OCI-M1 (cell line): ENCODE data around the gene PLP2.
"Not testable (repeated sequence)": the region's sequence is repeated elsewhere in the genome, so short reads cannot be mapped to it uniquely, and the experiment has no call there.

Experiments
- DNase-seq: peaks from one replicate; lab custom pipeline; 2025; lab: John Stamatoyannopoulos, UW

PLP2 gene

DNA sequence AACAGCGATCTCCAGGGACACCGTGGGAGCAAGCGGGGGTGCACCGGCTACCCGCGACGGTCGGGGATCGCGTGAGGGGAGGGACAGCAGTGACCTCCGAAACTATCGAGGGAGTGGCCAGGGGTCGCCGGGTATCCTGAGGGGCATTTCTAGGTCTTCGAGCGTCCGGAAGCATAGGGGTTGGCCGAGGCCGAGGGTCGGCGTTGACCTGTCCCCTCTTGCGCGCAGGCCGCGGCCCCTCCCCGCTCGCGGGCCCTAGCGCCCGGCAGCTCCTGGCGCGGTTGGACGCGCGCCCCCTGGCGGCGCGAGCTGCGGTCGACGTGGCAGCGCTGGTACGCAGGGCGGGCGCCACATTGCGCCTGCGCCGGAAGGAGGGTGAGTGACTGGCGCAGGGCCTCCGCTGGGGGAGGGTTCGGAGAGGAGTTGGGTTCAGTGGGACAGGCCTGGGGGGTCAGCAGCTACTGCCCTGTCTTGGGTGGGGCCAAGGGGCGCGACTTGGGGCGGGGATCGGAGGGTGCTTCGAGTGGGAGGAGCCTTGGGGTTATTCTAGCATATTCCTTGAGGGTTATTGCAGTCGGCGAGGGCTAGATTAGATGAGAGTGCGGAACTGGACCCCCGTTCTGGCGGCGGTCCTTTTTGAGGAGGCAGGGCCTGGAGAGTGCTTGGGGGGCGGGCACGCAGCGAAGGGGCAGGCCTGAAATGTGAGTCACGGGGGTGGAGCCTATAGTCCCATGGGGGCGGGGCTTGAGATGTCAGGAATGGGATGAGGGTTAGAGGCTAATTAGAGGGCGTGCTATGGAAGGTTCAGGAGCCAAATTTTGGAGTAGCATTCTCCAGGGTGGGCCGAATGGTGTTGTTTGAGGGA lies 7.9 kb upstream of the PLP2 start:
- peak; percentile 99 for DNase-seq

DNA sequence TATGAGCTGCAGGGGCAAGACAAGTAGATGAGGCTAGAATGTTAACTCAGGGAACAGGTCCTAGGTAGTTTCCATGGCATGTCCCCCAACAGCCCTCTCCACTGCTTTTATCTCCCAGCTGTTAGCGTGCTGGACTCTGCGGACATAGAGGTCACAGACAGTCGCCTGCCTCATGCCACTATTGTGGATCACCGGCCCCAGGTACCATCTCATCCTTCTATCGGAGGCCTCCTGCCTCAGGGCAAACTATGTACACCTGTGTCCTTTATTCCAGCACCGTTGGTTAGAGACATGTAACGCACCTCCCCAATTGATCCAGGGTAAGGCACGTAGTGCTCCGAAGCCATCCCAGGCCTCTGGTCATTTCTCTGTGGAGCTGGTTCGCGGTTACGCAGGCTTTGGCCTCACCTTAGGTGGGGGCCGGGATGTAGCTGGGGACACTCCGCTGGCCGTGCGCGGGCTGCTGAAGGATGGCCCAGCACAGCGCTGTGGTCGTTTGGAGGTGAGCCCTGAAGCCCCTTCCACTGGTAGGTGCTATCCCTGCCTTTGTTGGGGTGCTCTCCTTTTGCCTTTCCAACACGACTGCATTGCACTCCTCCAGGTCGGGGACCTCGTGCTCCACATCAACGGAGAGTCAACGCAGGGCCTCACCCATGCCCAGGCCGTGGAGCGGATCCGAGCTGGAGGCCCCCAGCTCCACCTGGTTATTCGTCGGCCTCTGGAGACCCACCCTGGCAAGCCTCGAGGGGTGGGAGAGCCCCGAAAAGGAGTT lies 6.9 kb upstream of the PLP2 start:
- no peak for DNase-seq

DNA sequence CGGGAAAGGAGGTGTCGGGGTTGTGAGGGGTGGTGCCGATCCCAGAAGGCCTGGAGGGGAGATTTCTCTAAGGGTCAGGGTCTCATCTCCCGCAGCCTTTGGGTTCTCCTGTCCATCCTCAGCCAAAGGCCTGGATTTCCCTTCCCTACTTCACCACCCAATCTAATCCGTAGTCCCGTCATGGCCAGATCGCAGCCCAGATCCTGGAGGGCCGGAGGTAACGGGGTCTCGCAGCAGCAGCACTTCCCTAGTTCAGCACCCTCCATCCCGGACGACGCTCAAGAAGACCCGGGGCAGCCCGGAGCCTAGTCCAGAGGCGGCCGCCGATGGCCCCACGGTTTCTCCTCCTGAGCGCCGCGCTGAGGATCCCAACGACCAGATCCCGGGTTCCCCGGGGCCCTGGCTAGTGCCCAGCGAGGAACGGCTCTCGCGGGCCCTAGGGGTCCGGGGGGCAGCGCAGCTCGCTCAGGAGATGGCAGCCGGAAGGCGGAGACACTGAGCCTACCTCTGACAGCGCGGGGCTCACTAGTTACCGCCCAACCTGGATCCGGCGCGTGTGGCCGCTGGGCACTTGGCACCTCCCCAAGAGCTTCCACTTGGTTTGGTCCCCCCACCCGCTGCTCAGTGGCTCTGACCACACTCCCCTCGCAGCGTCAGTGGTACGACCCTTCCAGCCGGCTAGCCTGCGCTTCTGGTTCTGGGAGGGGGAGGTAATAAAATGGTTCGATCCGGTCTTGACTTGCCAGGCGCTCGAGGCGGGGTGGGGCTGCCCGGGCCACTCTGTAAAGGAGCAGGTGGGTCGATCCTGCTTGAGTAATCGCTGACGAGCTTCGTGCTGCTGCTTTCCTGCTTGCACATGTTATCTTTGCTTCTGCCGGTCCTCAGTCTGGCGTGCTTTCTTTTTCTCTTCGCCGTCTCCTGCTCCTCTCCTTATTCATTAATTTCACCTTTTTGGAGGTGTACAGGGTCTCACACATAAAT lies 5.5 kb upstream of the PLP2 start:
- DNase-seq = peak; percentile 97

DNA sequence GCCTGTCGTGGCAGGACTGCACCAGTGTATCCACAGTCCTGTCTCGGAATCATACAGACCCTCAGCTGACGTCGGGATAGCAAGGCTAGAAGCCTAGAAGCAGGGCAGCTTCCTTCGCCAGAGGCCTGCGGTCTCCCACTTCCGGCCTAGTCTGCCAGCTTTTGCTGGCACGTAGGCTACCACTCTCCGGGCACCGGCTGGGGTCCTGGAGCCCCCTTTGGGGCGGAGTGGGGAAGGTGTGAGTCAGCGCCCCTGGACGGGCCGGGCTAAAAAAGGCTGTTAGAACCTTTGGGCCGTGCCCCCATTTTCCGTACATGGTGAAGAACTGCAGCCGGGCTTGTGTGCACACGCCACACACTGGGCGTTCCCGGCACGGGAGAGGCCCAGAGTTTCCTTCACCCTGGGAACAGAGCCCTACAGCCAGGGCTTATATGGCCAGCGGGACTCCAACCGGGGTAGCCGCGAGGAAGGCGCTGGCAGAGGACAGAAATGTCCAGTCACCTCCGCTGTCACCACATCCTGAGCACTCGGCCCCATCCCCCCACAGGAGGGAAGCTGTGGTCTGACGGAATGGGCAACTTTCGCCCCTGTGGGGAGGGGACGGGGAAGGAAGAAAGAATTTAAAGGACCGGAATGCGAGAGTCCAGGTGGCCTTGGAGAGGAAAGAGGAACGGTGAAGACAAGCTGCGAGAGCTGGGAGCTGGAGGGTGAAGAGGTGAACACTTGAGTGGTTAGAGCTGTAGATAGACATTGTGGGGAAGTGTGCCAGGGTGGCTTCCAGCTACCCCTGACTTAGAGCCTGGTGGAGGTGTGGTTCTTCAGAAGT lies 4.6 kb upstream of the PLP2 start:
- DNase-seq = peak; percentile 92

DNA sequence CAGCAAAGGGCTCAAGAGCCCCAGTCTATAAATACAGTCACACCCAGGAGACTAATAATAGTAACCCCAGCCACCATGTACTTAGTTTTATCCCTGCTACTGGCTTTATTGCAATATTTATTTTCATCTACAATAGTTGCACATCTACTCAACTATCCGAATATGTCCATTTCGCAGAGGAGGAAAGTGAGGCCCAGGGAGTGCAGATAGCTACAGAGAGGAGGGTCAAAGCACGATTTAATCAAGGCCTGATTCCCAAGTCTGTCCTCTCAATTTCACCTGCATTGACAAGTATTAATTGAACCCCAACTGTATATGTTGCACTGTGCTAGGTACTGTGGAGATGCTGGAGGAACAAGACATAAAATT lies 4.0 kb upstream of the PLP2 start:
- no peak for DNase-seq

DNA sequence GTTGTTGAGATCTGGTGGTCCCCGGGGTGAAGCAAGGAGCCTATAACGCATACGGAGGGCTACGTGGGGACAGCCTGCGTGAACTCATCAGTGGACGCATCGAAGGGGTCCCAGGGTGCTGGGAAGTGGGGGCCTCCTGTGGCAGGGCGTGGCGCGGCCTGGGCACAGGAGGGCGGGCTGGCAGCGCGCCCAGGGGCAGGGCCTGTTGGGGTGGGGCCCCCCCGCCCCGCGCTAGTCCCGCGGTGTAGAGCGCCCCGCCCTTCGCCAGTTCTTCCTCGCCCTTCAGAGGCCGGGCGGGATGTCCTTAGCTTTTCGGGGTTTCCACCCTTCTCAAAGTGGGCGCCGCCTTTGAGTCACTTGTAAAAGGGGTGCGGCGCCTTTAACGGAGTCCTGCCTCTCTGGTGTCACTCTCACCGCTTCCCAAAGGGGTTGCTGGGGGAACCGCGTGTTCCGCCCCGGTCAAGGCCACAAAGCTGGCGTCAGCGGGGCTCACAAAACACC lies 632 bp downstream of the PLP2 start:
- DNase-seq = peak; percentile 72

DNA sequence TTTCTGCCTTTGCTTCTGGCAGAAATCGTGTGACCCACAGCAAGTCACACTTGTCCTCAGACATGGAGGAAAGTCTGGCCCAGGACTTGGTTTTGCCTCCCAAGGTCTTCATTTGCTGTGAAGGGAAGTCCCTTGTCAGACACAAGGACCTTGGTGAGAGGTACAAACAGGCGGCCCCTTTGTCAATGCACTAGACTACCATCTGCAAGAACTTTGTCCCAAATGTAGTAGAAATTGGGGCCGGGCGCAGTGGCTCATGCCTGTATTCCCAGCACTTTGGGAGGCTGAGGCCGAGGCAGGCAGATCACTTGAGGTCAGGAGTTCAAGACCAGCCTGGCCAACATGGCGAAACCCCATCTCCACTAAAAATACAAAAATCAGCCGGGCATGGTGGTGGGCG lies 1.8 kb downstream of the PLP2 start:
- not testable (repeated sequence) for DNase-seq

DNA sequence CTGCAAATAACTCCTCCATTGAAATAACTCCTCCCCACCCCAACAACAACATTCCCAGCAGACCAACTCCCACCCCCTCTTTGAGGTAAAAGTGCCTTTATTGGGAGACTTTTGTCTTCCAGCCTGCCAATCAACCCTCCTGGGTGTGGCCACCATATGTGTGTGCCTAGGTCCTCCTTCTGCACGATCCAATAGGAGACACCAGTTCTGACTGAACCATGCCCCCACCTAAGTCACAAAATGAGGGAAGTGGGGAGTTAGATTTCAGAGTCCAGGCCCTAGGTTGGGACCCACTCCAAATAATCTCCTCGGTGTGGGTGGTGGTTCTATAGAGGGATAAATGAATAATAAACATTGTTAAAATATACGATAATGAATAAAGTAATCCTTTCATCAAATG lies 3.0 kb downstream of the PLP2 start:
- DNase-seq = no peak

DNA sequence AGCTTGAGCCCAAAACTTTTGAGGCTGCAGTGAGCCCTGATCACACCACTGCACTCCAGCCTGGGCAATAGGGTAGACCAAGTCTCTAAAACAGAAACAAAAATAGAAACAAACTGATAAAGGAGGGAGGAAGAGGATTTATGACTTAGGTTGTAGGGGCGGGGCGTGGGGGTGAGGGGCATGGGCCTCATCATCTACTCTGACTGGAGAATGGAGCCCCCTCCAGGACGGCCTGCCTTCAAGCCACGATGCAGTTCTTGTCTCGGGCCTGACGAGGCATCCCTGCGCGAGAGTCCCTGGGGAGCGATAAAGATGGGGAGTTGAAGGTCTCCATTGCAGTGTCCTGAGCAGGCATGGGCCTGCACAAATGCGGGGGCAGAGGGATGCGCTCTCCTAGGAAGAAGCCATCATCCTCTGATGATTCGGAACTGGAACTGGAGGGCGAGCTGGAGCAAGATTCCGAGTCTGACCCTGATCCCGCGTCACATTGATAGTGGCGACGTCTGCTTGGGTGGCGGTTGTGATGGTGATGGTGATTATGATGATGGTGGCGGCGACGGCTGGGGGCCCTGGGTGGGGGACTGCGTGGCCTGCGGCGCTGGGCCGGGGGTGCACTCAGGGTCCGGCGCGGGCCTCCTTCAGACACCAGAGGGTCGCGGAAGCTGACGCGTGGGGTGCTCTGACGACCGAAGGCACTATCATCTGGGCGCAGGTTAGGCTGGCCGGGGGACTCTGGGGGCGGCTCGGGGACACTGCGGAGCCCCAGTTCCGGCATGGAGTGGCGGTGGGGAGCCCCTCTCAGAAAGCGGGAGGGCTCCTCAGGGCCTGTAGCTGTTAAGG lies 4.0 kb downstream of the PLP2 start:
- no peak for DNase-seq

DNA sequence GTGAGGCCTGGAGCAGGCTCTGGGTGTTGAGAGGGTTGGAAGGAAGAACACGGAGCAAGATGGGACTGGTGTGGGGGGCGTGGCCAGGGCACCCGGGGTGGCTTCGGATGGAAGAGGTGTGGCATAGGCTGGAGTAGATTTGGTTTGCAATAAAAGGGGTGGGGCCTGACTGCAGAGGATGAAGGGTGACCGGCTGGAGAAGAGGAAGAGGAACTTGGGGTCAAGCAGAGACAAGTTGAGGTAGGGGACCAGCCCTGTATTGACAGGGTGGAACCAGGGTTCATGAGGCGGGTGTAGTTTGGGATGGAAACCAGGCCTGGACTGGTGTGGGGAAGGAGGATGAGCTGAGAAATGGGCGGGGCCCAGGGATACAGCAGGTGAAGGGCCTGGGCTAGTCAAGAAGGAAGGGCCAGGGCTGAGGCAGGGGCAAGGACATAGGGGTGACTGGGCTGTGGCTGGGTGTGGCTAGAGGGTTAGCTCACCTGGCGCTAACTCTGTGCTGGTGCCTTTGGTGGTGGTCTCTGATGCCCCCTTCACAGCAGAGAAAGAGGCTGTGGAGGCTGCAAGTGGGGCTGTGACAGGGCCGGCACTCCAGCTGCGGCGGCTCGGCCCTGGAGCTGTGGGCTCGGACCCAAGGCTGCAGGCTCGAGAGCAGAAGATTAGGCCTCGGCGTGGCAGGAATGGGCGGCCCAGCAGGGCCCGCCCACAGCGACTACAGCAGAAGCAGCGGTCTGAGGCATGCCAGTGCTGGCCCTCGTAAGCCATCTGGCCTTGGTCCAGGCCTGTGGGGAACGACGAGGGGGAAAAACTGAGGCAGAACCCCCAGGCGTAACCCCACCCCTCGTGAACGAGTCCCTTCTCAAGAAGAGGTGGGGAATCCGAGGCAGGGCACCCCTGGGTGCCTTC lies 5.0 kb downstream of the PLP2 start:
- DNase-seq = peak; percentile 43

DNA sequence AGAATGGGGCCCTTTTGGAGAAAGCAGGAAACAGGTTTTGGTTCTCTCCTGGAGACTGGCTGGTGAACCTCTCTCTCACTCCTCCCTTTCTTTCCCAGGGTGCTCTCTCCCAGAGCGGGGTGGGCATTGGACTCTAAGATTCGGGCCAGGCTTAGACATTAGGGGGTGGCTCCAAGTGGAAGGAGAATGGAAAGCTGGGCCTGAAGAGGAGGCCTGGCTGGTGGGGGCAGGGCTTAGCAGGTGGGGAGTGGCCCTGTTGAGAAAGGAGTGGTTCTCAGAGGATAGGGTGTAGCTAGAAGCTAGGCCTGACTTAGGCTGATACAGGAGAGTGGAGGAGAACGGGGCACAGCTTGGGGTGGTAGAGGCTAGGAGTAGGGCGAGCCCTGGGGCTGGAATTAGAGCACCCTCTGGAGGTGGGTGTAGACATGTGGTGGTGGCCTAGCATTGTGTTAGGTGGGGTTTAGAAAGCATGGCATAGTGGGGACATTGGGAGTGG lies 5.7 kb downstream of the PLP2 start:
- peak; percentile 74 for DNase-seq

DNA sequence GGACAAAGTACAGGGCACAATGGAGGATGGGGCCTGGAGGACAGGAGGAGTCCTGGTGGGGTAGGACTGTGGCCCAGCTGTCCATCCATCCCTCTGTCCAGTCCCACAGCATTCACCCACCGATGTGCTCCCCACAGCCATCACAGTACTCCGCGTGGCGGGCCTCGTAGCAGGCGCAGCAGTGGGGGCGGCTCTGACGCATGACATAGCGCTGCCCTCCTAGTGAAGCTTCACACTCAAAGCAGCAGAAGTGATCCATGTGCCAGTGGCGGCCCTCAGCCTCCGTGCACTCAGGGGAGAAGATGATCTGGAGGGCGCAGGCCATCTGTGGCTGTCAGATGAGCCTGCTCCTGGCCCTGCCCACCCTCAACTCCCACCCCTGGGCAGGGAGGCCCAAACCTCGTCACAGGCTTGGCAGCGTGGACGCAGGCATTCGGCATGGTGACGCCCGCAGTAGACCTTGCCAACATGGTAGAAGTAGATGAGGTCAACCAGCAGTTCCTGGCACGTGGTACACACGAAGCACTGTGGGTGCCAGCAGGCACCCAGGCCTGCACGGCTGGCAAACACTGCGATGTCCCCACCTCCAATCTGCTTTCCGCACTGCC lies 6.3 kb downstream of the PLP2 start:
- DNase-seq = no peak

DNA sequence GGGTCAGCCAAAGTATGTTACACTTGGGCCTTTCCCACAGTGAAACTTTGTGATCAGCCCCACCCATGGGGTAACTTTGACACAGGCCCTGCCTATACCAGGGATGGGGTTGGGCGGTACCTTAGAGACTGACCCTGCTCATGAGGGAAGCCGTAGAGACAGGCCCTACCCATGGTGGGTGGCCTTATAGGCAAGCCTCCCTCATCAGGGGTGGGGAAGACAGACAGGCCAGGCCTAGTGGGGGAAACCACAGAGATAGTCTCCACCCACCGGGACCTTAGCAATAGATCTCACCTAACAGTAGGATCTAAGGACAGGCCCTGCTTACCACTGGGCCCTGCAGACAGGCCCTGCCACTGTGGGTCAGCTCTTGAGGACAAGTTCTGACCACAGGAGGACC lies 6.8 kb downstream of the PLP2 start:
- DNase-seq = no peak

DNA sequence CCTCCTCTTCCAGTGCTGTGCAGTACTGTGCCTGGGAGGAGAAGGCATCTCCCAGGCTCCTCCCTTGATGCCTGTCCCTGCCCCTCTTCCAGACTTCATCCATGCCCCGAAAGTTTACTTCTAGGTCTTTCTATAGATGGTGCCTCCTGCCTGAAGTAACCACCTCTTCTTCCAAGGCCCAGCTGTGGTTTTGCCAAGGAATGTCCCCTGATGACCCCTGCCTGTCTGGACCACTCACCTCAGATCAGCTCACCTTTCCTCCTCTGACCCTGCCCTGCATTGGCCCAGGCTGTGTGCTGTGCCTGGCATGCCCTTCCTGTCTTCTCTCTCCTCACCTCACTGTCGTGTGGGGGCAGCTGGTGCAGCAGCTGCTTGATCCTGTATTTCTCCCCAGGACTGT lies 7.7 kb downstream of the PLP2 start:
- no peak for DNase-seq

DNA sequence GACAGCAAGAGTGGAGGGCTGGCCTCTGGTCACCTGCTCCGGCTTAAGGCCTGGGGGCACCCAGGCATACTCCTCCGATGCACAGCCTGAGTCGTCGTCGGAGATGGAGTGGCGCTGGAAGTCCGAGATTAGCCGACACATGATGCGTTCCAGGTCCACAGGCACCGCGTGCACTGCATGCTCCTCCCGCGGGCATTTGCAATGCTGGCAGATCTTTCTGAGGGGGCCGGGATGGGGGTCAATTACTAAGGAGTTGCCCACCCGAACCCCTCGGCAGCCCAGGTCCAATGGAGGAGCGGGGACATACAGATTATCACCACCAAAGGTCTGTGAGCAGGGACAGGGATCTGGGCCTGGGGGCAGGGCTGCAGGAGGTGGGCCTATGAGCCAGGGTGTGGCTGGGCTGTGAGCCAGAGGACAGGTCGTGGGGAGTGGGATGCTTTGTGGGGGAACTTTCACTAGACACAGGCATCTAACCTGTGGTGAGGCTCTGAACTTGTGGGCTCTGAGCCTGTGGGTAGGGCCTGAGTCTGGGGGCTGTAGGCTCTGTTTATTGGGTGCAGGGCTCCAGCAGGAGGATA lies 12.1 kb downstream of the PLP2 start:
- no peak for DNase-seq

DNA sequence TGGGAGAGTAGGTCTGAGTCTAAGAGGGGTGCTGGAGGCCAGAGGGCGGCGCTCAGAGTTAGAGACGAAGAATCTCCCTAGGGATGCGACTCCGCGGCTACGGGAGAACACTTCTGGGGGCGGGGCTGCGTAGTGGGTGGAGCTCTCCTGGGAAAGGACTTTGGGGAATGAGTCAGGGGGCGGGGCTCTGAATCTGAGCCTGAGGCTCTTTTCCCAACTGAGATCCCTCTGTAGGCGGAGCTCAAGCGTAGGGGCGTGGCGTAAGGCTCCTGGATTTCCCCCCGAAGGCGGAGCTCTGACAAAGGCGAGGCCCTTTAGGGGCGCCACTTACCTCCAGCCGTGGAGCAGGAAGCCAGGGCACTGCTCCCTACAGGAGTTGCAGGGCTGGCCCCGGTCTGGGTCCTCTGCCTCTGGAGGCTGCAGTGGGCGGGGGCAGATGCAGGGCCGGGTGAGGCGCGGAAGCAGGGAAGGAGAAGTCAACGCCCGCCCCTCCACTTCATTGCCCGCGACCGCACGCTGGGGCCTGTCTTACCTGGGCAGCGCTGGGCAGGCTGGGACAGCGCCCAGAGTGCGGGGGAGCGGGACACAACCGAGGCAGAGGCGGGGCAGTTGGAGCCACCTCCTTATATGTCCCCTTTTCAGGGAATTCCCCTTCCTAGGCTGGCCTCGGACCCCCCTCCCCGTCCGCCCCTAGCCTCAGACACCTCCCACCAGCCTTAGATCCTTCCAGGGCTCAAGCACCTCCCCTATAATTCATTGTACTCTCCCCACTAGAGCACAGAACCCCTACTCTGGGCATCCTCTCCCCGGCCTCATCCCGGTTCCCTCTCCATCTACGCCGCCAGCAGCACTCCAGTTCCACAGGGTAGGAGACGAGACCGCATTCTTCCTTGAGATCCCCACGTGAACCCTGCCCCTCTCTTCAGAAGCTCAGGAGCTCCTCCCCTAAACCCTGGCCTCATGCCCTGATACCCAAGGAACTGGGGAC lies 12.9 kb downstream of the PLP2 start:
- DNase-seq = no peak
